GM18499 (cell line): Measurements from ENCODE around the gene RASA3.

Experiments
- ATAC-seq: cut with Tn5 transposase; IDR thresholded peaks from one replicate; pipeline ENCODE4 v1.9.1; 2021; ENCODE audit warnings: moderate number of reproducible peaks; ENCODE audit not compliant: insufficient read depth, unreplicated experiment

Gene RASA3

GRCh38 chr13:114059946-114060860 lies 72.2 kb downstream of the RASA3 start:
- no peak for ATAC-seq

GRCh38 chr13:114059428-114059827 lies 73.0 kb downstream of the RASA3 start:
- ATAC-seq = no peak

GRCh38 chr13:114058051-114058867 lies 74.2 kb downstream of the RASA3 start:
- no peak for ATAC-seq

GRCh38 chr13:114057166-114058050 lies 75.0 kb downstream of the RASA3 start:
- no peak for ATAC-seq

GRCh38 chr13:114056205-114057013 lies 76.0 kb downstream of the RASA3 start:
- ATAC-seq = no peak

GRCh38 chr13:114055766-114056165 lies 76.7 kb downstream of the RASA3 start:
- no peak for ATAC-seq

- ATAC-seq = no peak
Measured at GRCh38 chr13:114054830-114055439, 77.5 kb downstream of the RASA3 start.

GRCh38 chr13:114054264-114054663 lies 78.2 kb downstream of the RASA3 start:
- ATAC-seq = no peak

GRCh38 chr13:114053026-114053425 lies 79.4 kb downstream of the RASA3 start:
- ATAC-seq = no peak

GRCh38 chr13:114050536-114051450 lies 81.6 kb downstream of the RASA3 start:
- ATAC-seq = no peak

GRCh38 chr13:114049626-114050101 lies 82.8 kb downstream of the RASA3 start:
- no peak for ATAC-seq

- ATAC-seq = no peak
Measured at GRCh38 chr13:114049026-114049425, 83.4 kb downstream of the RASA3 start.

GRCh38 chr13:114048443-114048842 lies 84.0 kb downstream of the RASA3 start:
- ATAC-seq = no peak

GRCh38 chr13:114047358-114047881 lies 85.0 kb downstream of the RASA3 start:
- ATAC-seq = no peak

GRCh38 chr13:114046431-114046975 lies 85.9 kb downstream of the RASA3 start:
- no peak for ATAC-seq

- ATAC-seq = no peak
Measured at GRCh38 chr13:114045113-114045735, 87.2 kb downstream of the RASA3 start.

- no peak for ATAC-seq
Measured at GRCh38 chr13:114044486-114044885, 87.9 kb downstream of the RASA3 start.
